GM13976 (cell line): ENCODE results near the gene PDE4D.

ENCODE experiments used
- DNase-seq: peaks from one replicate; pipeline ENCODE4 v3.0.0; 2012; ENCODE audit warnings: low spot score
- in situ Hi-C: fragments of 300-500 bp; cut with MboI; formaldehyde crosslinking; loops from one replicate; pipeline ENCODE4 v1.12.0; 2022; ENCODE audit warnings: low sequenced_read_pairs, mixed read lengths, inconsistent platforms; ENCODE audit not compliant: unreplicated experiment
- TF ChIP-seq, protein P1 (sequence below): IDR thresholded peaks from 2 replicates; pipeline ENCODE4 v1.5.1; 2012; ENCODE audit warnings: borderline replicate concordance, mild to moderate bottlenecking; ENCODE audit not compliant: insufficient read depth; ENCODE audit errors: extremely low read depth, missing control alignments, control extremely low read depth

PDE4D gene

GRCh38 chr5:59027145-59027907, 866.2 kb downstream of the PDE4D start:
- TF ChIP-seq, protein P1, sequence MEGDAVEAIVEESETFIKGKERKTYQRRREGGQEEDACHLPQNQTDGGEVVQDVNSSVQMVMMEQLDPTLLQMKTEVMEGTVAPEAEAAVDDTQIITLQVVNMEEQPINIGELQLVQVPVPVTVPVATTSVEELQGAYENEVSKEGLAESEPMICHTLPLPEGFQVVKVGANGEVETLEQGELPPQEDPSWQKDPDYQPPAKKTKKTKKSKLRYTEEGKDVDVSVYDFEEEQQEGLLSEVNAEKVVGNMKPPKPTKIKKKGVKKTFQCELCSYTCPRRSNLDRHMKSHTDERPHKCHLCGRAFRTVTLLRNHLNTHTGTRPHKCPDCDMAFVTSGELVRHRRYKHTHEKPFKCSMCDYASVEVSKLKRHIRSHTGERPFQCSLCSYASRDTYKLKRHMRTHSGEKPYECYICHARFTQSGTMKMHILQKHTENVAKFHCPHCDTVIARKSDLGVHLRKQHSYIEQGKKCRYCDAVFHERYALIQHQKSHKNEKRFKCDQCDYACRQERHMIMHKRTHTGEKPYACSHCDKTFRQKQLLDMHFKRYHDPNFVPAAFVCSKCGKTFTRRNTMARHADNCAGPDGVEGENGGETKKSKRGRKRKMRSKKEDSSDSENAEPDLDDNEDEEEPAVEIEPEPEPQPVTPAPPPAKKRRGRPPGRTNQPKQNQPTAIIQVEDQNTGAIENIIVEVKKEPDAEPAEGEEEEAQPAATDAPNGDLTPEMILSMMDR, result no peak
- in situ Hi-C loops, result no loop called here
- DNase-seq, result no peak

GRCh38 chr5:59025734-59026133, 867.8 kb downstream of the PDE4D start:
- DNase-seq, result no peak
- TF ChIP-seq, protein P1, result no peak
- in situ Hi-C loops, result no loop called here

DNA sequence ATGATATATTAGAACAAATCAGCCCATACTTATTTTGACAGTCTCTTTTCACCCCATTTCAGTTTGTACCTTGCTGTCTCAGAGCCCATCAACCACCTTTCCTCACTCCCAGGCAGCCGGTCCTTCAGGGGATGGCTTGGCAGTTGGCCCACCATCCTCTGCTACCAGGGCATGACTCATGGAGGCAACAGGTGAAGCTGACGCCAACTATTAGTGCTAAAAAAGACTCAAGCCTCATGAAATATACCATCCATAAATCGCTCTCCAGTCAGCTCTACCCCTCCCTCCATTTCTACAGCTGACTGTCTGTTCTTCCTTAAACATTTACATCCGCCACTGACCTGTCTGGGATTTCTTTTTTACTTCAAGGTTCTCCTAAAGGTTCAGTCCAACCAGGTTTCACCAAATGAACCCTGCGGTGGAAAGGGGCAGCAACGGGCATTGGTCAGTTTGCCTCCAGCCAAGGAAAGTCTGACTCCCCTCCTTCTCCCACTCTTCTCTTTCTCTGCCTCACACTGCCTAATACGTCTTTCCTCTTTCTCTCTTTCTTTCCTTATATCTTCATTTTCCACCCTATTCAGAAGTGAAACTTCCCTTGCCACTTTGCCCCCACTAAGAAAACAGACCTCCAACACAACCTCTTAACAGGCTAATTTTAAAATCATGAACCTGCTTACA, 871.5 kb downstream of the PDE4D start:
- TF ChIP-seq, protein P1, result no peak
- in situ Hi-C loops, result no loop called here
- DNase-seq, result no peak

DNA sequence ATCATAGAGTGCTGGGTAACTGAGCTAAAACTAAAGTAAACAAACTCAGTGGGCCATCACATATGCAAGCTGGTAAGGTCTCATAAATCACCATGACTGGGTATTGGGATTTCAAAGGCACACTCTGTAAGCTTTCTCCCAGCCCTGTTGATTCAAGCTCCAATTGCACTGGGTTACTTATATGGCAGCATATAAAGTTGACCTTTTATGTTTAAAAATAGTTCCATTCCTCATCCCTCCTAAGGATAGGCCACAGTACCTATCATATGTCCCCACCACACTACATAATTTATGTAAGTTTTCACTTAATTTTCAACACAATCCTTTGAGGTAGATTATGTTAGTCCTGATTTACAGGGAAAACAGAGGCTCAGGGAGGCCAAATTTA, 872.2 kb downstream of the PDE4D start:
- DNase-seq, result no peak
- TF ChIP-seq, protein P1, result no peak
- in situ Hi-C loops, result no loop called here

- in situ Hi-C loops, result no loop called here
- no peak for DNase-seq
- TF ChIP-seq, protein P1, result no peak
Measured at GRCh38 chr5:59020611-59021285, 872.8 kb downstream of the PDE4D start.

- DNase-seq, result no peak
- in situ Hi-C loops, result no loop called here
- TF ChIP-seq, protein P1, result no peak
Measured at GRCh38 chr5:59019078-59019477, 874.4 kb downstream of the PDE4D start.
